Posterior vena cava (tissue), 2 donors: ENCODE measurements around the gene DLGAP1. TPM values are rescaled to one million over a fixed set of nuclear protein-coding genes. Genes with fewer than 3 reads are reported as not detected.

Experiments
- DNase-seq: peaks from one replicate; pipeline ENCODE4 v3.0.0-alpha.2; 2020; ENCODE audit warnings: low spot score
- intact Hi-C, 2 donors: fragments of 100-400 bp; cut with DNase I; formaldehyde crosslinking; loops; one replicate each; pipeline versions ENCODE4 v1.14.1 to v1.14.2; 2022 to 2023
- total RNA-seq, 2 donors: library from RNA; stranded (reverse); fragmentation: NEBNext Ultra II Directional; extraction: Animal tissue kit (Norgen Biotek cat#: 25700); gene quantifications; one replicate each; pipeline ENCODE4 v1.2.1, GENCODE V29; 2021
- donor health status: DM: yes; HTN: yes; CAD: no.
- donor health status: DM: yes; HTN: yes; CAD: no.

The DLGAP1 gene
- total RNA-seq, 2 donors from 2014 or later = 0.05 to 0.32 TPM

DNA sequence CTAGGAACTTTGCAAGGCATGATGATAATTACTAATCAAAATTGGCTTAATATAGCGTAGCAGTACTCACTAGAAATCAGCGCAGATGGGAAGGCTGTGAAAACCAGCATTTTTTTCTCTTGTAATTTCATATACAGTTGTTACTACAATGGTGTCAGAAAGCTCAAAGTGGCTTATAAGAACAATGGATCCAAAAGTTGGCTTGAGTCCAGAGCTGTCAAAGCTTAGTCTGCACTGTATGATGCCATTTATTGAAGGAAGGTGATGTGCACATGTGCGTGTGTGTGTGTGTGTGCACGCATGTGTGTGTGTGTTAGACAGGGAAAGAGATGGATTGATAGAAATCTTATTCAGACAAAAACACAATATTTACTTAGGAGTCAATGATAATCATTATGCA lies 663.9 kb downstream of the DLGAP1 start:
- intact Hi-C loops = no loop called here
- no peak for DNase-seq

DNA sequence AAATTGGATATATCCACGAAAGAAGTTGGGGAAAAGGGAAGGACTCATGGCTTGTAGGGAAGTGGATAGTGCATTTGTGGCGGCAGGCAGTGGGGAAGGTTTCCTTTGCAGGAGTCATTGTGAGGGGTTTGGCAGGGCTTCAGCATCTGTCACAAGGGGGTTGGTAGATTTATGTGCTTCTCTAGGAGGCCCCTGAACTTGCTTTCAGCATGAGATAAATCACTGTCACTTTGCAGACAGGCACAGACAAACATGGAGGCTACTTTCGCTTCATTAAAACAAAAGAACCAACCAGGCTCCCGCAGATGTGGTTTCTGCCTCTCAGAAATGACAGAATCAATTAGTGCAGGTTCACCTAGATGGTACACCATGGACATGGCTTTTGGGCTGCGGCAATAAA lies 664.4 kb downstream of the DLGAP1 start:
- no peak for DNase-seq
- intact Hi-C loops = no loop called here

DNA sequence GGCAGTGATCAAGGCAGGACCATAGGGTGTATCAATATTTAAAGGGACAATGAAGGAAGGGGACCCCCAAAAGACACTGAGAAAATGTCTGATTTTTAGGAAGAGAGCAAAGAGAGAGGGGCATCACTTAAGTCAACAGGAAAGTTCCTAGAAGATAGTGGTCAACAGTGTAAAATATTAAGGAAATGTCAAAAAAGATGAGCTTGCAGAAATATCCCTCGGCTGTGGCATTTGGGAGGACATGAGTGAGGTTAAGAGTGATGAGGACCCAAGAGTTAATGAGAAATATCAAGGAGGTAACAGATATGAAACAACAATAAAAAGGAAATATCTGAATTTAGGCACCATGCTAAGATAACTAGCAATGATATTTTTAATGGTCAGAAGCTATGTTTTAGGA lies 665.6 kb downstream of the DLGAP1 start:
- no peak for DNase-seq
- intact Hi-C loops = no loop called here

DNA sequence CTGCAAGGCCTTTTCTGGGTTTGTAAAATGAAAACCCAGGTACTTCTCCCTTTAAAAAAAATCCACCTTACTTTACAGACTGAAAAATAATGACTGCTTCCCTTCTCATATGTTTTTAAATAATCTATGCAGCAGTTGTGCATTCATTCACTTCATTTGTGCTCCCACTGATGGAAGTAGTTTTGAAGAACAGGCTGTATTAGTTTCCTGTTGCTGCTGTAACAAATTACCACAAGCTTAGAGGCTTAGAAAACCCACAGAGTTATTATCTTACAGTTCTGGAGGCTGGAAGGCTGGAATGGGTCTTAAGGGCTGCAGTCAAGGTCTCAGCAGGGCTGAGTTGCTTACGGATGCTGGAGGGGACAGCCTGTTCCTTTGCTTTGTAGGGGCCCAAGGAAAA lies 670.2 kb downstream of the DLGAP1 start:
- intact Hi-C loops = no loop called here
- no peak for DNase-seq

DNA sequence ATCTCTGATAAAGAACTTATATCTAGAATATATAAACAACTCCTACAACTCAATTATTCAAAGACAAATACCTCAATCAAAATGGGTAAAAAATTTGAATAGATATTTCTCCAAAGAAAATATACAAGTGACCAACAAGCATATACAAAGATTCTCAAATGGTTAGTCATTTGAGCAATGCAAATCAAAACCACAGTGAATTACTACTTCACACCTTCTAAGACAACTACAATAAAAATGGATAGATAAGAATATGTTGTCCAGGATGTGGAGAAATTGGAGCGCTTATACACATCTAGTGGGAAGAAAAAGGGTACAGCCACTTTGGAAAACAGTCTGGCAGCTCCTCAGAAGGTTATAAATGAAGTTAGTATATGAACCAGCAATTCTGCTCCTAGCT lies 672.2 kb downstream of the DLGAP1 start:
- DNase-seq = no peak
- intact Hi-C loops = no loop called here

DNA sequence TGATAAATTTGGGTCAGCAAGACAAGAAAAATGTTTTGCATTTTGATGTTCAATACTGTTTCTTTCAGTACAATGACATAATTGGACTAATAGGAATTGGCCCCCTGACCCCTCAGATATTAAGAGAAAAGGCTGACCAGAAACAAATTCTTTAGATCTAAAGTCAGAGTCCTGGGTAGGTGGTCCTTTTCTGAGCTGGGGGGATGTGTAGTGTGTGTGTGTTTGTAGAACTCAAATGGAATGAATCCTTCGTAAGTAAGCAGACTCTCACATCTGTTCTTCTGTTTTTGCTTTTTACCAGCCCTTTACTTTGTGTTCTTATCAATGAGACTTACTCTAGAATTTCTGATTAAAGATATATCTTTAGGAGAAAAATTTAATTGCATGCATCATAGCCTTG lies 677.4 kb downstream of the DLGAP1 start:
- no peak for DNase-seq
- intact Hi-C loops = loop anchor here in 1 of 2 donors (10.0 kb wide), 1 partner anchor 217 kb away; no protein-coding TSS in a partner anchor

DNA sequence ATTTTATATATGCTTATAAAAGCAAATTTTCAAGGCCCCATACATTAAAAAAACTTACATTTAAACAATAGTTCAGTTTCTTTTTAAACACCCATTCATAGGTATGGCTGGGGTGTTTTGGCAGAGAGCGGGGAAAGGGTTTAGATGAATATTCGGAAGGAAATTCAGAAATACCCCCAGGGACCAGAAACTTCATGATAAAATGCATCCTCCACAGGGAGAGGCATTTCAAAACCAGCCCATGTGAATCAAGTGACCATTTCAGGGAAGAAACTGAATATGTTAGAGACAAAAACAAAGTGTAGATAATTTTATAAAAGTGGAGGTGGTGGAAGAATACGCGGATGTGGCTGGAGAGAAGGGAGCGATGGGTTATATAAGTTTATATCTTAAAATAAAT lies 678.0 kb downstream of the DLGAP1 start:
- intact Hi-C loops = loop anchor here in 1 of 2 donors (10.0 kb wide), 1 partner anchor 218 kb away; no protein-coding TSS in a partner anchor
- DNase-seq = no peak

DNA sequence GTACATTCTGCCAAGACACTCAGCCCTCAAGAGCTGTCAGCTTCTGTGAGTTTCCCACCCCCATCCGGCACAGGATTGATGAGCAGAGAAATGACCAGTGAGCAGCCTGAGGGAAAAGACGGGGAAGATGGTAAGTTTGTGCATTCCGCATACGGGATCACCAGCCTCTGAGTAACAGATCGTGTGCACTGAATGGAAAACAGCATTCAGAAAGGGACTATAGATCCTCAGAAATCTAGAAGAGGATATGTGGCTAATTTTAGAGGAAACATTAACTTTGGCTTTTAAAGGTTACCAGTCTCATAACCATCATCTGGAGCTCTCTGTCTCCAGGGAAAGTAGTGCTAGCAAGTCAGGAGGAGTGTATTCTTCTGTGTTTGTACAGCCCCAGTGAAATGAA lies 679.1 kb downstream of the DLGAP1 start:
- DNase-seq = no peak
- intact Hi-C loops = loop anchor here in 1 of 2 donors (10.0 kb wide), 1 partner anchor 219 kb away; no protein-coding TSS in a partner anchor

DNA sequence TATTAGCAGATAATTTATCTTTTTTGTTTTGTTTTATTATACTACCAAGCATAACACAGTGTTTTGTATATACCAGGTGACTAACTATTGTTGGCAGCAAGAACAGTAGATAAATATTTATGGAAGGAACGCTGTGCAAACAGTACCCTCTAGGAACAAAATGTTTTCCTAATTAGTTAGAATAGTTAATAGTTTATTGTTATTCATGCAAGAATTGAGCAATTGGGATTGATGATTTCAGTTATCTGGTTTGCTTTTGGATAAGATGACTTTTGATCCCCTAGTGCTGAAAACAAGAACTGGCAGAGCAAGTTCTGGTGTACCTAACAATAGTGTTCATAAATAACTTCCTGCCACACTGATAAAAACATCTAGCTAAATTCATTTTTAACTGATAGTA lies 681.8 kb downstream of the DLGAP1 start:
- no peak for DNase-seq
- intact Hi-C loops = loop anchor here in 1 of 2 donors (10.0 kb wide), 1 partner anchor 221 kb away; no protein-coding TSS in a partner anchor

DNA sequence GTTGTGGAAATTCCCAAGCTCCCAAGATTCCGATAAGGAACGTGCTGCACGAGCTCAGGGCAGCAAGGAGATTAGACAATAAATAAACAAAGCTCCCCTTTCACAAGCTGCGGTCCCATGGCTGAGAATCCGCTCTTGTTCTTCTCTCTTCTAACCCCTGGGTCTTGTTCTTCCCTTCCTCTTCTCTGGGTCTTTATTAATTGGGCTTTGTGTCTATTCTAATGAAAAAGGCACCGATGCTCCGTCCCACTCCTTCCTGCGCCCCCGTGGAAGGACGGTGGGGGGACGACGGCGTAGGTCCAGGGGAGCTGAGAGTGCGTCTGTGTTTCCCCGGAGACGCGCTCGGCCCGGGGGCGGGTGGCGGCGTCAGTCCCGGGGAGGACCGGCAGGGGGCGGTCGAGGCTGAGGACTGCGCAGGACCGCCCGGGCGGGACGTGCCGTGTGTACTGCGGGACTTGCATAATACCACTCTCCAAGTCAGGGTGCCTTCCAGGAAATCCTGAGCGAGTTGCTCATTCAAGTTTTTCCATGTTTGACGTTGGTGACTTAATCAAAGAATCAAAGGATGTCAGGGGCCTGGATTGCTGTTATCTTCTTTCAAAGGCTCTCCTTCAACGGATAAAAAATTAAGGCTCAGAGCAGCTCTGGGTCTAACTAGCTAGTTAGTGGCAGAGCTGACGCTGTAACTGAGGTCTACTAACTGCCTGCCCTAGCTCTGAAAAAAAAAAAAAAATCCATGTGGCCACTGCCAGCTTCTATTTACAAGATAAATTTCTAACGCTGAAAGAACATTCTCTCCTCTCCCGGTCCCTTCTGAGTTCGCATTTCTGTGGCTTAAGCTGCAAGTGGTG lies 683.8 kb downstream of the DLGAP1 start:
- intact Hi-C loops = loop anchor here in 1 of 2 donors (10.0 kb wide), 1 partner anchor 223 kb away; no protein-coding TSS in a partner anchor
- peak; percentile 96 for DNase-seq

DNA sequence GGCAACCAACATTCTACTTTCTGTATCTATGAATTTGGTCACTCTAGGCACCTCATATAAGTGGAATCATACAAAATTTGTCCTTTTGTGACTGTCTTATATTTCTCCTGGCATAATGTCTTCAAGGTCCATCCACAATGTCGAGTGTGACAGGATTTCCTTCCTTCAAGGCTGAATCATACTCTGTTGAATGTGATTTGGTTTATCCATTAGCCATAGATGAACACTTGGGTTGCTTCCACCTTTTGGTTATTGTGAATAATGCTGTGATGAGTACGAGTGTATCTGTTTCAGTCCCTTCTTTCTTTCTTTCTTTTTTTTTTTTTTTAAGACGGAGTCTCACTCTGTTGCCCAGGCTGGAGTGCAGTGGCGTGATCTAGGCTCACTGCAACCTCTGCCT lies 693.8 kb downstream of the DLGAP1 start:
- intact Hi-C loops = no loop called here
- no peak for DNase-seq

DNA sequence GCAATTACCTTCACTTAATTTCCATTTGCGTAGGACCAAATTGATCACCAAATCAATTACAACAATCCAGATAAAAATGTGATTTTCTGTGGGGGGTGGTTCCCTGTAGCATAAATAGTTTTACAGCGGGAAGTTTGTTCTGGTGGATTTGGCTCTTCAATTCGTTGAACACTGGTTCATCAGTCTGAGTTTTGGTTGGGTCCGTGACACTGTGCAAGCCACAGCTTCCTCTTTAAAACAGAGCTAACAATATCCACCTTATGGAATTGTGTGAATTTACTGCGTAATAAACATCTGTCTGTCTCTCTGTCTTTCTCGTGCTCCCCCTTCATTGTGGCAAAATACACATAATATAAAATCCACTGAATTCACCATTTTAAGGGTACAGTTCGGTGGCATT lies 694.4 kb downstream of the DLGAP1 start:
- DNase-seq = no peak
- intact Hi-C loops = no loop called here

DNA sequence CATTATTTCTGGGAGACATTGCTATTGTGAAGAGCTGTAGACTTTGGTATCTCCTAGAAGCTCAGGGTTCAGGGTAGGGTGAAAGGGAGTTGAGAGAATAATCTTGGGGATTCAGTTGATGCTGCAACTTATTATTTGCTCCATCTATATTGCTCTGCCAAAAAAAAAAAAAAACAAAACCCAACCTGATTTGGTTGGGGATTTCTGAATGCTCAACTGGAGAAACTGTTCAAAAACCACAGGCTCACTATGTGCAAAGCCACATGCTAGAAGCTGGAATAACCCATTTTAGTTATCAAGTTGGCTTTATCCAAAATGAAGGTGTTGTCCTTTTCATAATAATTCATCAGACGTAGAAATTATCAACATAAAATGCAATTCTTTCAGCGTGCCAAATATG lies 696.0 kb downstream of the DLGAP1 start:
- no peak for DNase-seq
- intact Hi-C loops = no loop called here

DNA sequence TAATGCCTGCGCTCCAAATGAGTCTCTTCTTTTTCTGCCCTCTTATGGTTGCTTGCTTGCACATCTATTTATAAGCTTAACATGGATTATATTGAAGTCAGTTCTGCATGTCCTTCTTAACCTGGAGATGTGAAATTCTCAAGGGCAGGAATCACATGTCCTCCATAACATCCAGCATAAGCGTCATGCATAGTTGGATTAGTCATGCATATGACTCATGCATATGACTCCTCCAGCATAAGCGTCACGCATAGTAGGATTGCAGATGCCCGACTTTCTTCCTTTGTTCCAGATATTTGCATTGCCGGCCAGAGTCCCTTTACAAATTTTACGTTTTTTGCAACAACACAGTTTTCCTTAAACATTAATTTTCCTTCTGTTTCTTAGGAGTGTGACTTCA lies 696.6 kb downstream of the DLGAP1 start:
- no peak for DNase-seq
- intact Hi-C loops = no loop called here

DNA sequence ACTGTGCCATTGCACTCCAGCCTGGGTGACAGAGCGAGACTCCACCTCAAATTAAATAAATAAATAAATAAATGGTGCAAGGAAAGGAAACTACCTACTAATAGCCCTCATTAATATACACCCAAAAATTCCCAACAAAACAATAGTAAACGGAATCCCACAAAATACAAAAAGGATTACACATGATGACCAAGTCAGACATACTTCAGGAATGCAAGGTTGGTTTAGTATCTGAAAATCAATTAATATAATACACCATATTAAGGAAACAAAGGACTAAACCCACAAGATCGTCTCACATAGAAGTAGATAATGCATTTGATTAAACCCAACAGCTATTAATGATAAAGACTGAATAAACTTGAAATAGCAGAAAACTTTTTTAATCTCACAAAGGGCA lies 697.7 kb downstream of the DLGAP1 start:
- no peak for DNase-seq
- intact Hi-C loops = no loop called here

DNA sequence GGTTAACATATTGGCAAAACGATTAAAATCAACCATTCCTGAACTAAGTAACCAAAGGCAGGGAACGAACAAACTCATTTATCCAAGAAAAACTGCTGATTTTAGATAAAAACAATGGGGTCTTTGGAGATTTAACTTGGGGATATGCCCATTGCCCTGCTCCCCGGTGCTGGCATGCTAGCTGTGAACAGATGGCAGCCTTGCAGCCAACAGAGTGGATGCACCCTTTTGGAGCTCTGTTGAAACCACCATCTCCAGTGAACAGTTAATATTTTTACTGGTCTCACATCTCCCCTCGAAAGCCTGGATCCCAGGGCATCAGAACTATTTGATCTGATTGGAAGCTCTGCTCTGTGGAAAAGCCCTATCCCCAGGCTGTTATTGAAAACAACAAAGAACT lies 702.0 kb downstream of the DLGAP1 start:
- no peak for DNase-seq
- intact Hi-C loops = no loop called here

DNA sequence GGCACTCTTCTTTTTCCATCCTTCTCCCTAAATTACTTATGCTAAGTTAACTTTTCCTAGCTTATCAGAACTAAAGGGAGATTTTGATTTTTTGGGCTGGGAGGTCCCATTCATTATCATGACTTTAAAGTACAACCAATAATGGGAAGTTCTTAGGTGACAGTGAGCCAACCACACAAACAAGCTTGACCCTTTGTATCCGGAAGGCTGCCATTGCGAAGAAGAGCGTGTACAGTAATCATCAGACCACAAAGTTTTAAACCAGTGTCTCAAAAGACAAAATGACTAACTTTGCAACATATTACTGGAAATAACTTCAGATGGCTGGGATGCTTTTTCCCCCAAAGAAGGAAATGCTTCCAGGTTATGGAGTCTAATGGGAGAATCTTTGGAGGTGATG lies 707.0 kb downstream of the DLGAP1 start:
- no peak for DNase-seq
- intact Hi-C loops = no loop called here

DNA sequence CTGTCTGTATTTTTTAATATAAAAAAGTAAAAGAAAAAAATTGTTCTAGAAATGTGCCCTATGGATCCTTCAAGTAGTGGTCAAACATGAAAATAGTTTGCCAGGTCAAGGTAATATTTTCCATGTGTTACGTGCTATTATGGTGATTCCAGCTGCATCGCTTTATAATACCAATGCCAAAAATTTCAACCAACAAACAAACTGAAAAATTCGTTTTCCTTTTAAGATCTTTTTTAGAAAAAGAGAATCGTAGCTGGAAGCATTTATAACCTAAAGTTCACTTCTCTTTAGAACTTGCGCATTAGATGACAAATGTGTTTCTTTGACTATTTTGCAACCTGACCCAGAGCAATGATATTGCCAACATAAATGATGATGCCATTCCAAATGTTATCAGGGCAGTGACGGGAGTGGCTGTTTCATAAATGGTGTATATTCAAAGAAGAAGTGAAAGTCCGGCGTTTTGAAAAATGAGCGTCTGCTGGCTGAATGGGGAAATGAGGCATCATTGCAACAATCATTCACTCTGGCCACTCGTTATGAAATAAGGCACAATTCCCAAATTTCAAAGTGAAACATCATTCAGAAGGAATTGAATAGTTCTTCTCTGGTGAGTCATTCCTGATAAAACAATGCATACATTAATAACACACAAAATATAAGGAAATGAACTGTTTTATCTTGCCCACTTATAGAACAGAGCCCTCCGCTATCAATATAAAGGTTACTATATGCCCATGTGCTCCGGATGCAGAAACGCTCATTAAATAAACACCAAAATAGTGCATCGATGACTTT lies 707.7 kb downstream of the DLGAP1 start:
- intact Hi-C loops = no loop called here
- DNase-seq = no peak

DNA sequence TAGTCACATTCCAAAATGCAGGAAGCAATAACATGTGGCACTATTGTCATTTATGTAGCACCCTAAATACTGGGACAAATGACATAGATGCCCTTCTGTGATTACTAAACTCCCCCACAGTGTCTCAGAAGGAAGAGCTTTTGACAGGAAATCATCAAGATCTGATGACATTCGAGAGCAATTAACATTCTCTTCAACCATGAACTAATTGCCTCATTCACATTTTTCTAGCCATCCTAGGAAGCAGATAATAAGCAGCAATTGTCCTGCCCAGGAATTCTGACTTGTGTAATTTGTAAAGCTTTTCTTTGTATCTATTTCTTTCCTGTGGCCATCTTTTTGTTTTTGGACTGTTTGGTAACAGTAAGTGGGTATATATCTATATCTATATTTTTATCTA lies 712.6 kb downstream of the DLGAP1 start:
- no peak for DNase-seq
- intact Hi-C loops = no loop called here

DNA sequence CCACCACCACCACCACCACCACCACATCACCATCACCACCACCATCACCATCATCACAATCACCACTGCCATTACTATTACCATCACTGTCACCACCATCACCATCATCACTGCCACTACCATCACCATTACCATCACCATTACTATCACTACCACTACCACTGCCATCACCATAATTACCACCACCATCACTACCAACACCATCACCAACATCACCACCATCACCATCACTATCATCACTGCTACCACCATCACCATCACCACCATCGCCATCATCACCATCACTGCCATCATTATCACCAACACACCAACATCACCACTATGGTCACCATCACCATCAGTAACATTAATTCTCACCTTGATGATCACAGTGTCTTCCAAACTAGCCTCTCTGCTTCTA lies 713.8 kb downstream of the DLGAP1 start:
- intact Hi-C loops = no loop called here
- DNase-seq = no peak
